Tibial nerve (tissue), 3 donors: ENCODE measurements around the gene ADAM30.

Experiments
- POLR2A ChIP-seq, 2 donors: fragments of 450-650 bp; IDR thresholded peaks; one replicate each; pipeline ENCODE4 v1.6.1; 2017; ENCODE audit warnings: antibody characterized with exemption in 2 of 2, mild to moderate bottlenecking in 2 of 2, moderate library complexity in 2 of 2
- TF ChIP-seq, protein P1 (sequence below), 5 experiments: fragments of 200-600 bp in 3 of 5; fragments of 450-650 bp in 2 of 5; sonication (generic) in 3 of 5; IDR thresholded peaks; one replicate each; pipeline ENCODE4 v1.5.1; 2016 to 2019; ENCODE audit warnings: antibody characterized with exemption in 5 of 5, mild to moderate bottlenecking in 3 of 5, moderate library complexity in 2 of 5

DNA sequence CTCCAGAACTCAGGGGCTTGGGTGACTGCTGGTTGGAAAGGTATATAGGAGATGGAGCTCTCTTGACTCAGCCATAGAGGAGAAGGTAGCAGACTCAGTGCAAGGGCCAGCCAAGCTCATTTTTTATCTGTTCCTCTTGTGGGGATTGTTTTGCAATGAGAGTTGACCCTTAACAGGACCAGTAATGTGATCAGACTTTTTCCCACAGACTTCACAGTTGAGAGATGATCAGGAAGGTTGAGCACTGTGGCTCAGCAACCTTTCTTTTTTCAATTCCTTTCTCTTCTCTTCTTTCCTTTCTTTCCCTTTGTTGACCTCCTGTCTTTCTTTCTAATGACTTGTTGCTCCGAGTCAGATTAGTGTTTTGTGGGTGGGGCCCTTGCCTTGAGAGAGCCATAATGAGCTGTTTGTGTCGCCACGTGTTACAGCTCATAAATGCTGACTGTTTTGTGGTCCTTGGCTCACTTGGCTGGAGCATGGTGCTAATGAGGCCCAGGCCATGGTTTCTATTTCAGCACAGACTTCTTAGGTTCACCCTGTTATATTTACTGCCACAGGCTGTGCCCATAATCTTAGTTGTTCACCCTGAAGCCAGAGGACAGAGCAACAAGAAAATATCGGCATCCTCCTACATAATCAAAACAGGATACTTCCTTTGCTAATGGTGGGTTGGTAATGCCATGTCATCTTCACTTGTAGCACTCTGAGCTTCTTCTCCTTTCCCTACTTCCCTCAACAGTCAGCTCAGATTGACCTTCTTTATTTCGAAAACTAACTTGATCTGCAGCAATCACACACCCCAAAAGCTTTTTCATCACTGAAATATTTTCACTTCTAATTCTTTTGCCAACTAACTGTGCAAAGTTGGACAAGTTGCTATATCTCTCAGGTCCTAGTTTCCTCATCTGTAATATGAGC lies 13.9 kb downstream of the ADAM30 start:
- TF ChIP-seq, protein P1, sequence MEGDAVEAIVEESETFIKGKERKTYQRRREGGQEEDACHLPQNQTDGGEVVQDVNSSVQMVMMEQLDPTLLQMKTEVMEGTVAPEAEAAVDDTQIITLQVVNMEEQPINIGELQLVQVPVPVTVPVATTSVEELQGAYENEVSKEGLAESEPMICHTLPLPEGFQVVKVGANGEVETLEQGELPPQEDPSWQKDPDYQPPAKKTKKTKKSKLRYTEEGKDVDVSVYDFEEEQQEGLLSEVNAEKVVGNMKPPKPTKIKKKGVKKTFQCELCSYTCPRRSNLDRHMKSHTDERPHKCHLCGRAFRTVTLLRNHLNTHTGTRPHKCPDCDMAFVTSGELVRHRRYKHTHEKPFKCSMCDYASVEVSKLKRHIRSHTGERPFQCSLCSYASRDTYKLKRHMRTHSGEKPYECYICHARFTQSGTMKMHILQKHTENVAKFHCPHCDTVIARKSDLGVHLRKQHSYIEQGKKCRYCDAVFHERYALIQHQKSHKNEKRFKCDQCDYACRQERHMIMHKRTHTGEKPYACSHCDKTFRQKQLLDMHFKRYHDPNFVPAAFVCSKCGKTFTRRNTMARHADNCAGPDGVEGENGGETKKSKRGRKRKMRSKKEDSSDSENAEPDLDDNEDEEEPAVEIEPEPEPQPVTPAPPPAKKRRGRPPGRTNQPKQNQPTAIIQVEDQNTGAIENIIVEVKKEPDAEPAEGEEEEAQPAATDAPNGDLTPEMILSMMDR (IDR thresholded peaks at IDR 0.05), result no peak
- no peak for TF ChIP-seq POLR2A (IDR thresholded peaks at IDR 0.05)
